ENCODE data around the gene ZNF766.

The ZNF766 gene

DNA sequence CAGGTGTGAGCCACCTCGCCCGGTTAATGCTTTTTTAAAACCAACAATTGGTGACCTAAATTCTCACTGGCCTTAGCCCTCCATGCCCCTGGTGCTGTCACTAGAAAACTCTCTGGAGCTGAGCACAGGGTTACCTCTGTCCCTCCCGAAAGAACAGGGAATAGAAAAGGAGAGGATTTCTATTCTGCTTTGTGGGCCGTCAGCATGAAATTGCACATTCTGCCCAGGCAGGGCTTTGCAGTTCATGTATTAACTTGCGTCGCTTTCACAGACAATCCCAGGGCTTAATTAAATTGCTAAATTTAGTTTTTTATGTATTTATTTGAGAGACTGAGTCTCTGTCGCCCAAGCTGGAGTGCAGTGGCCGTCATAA lies 27.0 kb downstream of the ZNF766 start:
- Histone ChIP-seq H3K9ac (ENCODE audit: insufficient read length) (peak overlapping the region; percentile 41), H3K9me3 (ENCODE audit: low read depth, low read length) (peaks cover 15% of the 10 kb centered on the region), H3K4me3 (peak overlapping the region; percentile 84), H3K27ac (no peak overlapping the region), H3K36me3 (ENCODE audit: insufficient read depth, low read length) (peaks cover 40% of the 10 kb centered on the region)
- TF ChIP-seq POLR2AphosphoS5 (IDR thresholded peaks at IDR 0.05; ENCODE audit: borderline replicate concordance, low read depth, low read length) (no peak), FOXP2 (optimal IDR thresholded peaks at IDR 0.05; ENCODE audit: control extremely low read depth, extremely low read length, insufficient read depth) (no peak), EZH2 (IDR thresholded peaks at IDR 0.05) (no peak)
- DNase-seq (ENCODE audit: low read depth, low spot score), result no peak

GRCh38 chr19:52296773-52297600 lies 27.6 kb downstream of the ZNF766 start, which contains the start of gene ZNF480:
ZNF480 (plus strand) TSS chr19:52297169; CDS start chr19:52300413, 3,244 bp downstream.
- H3K9me3 ChIP-seq (ENCODE audit: low read depth, low read length), result peaks cover 16% of the 10 kb centered on the region
- H3K4me3 ChIP-seq, result peak within 1 kb of the TSS; percentile 84
- no peak for TF ChIP-seq EZH2 (IDR thresholded peaks at IDR 0.05)
- TF ChIP-seq POLR2AphosphoS5 (IDR thresholded peaks at IDR 0.05; ENCODE audit: borderline replicate concordance, low read depth, low read length), result peak; percentile 80
- no peak for TF ChIP-seq FOXP2 (optimal IDR thresholded peaks at IDR 0.05; ENCODE audit: control extremely low read depth, extremely low read length, insufficient read depth)
- DNase-seq (ENCODE audit: low read depth, low spot score), result no peak
- H3K36me3 ChIP-seq (ENCODE audit: insufficient read depth, low read length), result peaks cover 41% of the 10 kb centered on the region
- H3K27ac ChIP-seq, result peak within 1 kb of the TSS; percentile 84
- peak within 1 kb of the TSS; percentile 97 for H3K9ac ChIP-seq (ENCODE audit: insufficient read length)

GRCh38 chr19:52297601-52298364 lies 28.4 kb downstream of the ZNF766 start:
- Histone ChIP-seq H3K36me3 (ENCODE audit: insufficient read depth, low read length) (peaks cover 43% of the 10 kb centered on the region), H3K9me3 (ENCODE audit: low read depth, low read length) (peaks cover 20% of the 10 kb centered on the region), H3K4me3 (peak overlapping the region; percentile 82), H3K9ac (ENCODE audit: insufficient read length) (peak overlapping the region; percentile 97), H3K27ac (peak overlapping the region; percentile 84)
- TF ChIP-seq EZH2 (IDR thresholded peaks at IDR 0.05), result no peak
- TF ChIP-seq POLR2AphosphoS5 (IDR thresholded peaks at IDR 0.05; ENCODE audit: borderline replicate concordance, low read depth, low read length), result no peak
- TF ChIP-seq FOXP2 (optimal IDR thresholded peaks at IDR 0.05; ENCODE audit: control extremely low read depth, extremely low read length, insufficient read depth), result no peak
- DNase-seq (ENCODE audit: low read depth, low spot score), result no peak

DNA sequence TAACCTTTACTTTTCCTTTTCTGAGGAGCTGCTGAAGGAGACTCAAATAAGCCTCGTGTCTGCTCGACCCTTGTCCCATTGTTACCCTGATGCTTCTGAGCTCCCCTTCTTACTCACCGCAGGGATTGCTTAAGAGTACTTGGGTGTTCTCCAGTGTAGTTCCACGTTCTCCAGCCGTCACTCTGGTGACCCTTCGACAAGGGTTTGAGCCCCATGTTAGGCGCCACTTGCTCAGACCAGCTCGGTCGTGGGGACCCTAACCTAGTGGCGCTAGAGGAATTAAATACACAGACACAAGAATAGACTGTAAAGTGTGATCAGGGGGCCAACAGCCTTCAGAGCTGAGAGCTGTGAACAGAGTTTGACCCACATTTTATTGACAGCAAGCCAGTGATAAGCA lies 37.9 kb downstream of the ZNF766 start:
- Histone ChIP-seq H3K4me3 (no peak overlapping the region), H3K9me3 (ENCODE audit: low read depth, low read length) (peaks cover 27% of the 10 kb centered on the region), H3K27ac (no peak overlapping the region), H3K36me3 (ENCODE audit: insufficient read depth, low read length) (peaks cover 92% of the 10 kb centered on the region), H3K9ac (ENCODE audit: insufficient read length) (no peak overlapping the region)
- no peak for DNase-seq (ENCODE audit: low read depth, low spot score)
- TF ChIP-seq FOXP2 (optimal IDR thresholded peaks at IDR 0.05; ENCODE audit: control extremely low read depth, extremely low read length, insufficient read depth) (no peak), EZH2 (IDR thresholded peaks at IDR 0.05) (no peak), POLR2AphosphoS5 (IDR thresholded peaks at IDR 0.05; ENCODE audit: borderline replicate concordance, low read depth, low read length) (no peak)

- H3K27ac ChIP-seq, result no peak overlapping the region
- no peak overlapping the region for H3K9ac ChIP-seq (ENCODE audit: insufficient read length)
- no peak overlapping the region for H3K4me3 ChIP-seq
- TF ChIP-seq FOXP2 (optimal IDR thresholded peaks at IDR 0.05; ENCODE audit: control extremely low read depth, extremely low read length, insufficient read depth) (no peak), POLR2AphosphoS5 (IDR thresholded peaks at IDR 0.05; ENCODE audit: borderline replicate concordance, low read depth, low read length) (no peak), EZH2 (IDR thresholded peaks at IDR 0.05) (no peak)
- DNase-seq (ENCODE audit: low read depth, low spot score), result no peak
- H3K9me3 ChIP-seq (ENCODE audit: low read depth, low read length), result peaks cover 75% of the 10 kb centered on the region
- H3K36me3 ChIP-seq (ENCODE audit: insufficient read depth, low read length), result peaks cover 71% of the 10 kb centered on the region
Measured at GRCh38 chr19:52322429-52322828, 53.0 kb downstream of the ZNF766 start.

DNA sequence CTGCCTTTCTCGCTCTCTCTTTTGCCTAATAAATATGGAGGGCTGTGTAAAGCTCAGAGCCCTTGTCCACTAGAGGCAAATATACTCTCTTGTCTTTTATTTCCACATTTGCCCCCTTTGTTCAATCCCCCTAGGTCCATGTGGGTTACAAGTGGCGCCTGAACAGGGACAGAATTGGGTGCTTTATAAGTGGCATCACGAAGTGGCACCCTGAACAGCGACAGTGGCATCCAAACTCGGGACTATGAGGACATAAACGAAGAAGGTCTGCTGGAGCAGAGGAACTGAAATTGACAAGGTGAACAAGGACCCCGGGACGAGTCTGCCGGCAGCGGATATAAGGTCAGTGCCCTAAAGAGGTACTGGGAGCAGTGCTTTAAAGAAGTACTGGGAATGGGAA lies 62.4 kb downstream of the ZNF766 start:
- Histone ChIP-seq H3K9me3 (ENCODE audit: low read depth, low read length) (peaks cover 4% of the 10 kb centered on the region; the same call in 1 of the 2 replicates), H3K4me3 (no peak overlapping the region), H3K9ac (ENCODE audit: insufficient read length) (no peak overlapping the region), H3K36me3 (ENCODE audit: insufficient read depth, low read length) (no peaks in the 10 kb centered on the region), H3K27ac (no peak overlapping the region)
- DNase-seq (ENCODE audit: low read depth, low spot score), result no peak
- TF ChIP-seq EZH2 (IDR thresholded peaks at IDR 0.05) (no peak), POLR2AphosphoS5 (IDR thresholded peaks at IDR 0.05; ENCODE audit: borderline replicate concordance, low read depth, low read length) (no peak), FOXP2 (optimal IDR thresholded peaks at IDR 0.05; ENCODE audit: control extremely low read depth, extremely low read length, insufficient read depth) (no peak)

GRCh38 chr19:52335768-52336116 lies 66.4 kb downstream of the ZNF766 start:
- Histone ChIP-seq H3K27ac (no peak overlapping the region), H3K4me3 (peak overlapping the region; percentile 92), H3K9ac (ENCODE audit: insufficient read length) (no peak overlapping the region), H3K9me3 (ENCODE audit: low read depth, low read length) (peaks cover 9% of the 10 kb centered on the region; the same call in 1 of the 2 replicates), H3K36me3 (ENCODE audit: insufficient read depth, low read length) (peaks cover 10% of the 10 kb centered on the region)
- no peak for DNase-seq (ENCODE audit: low read depth, low spot score)
- TF ChIP-seq EZH2 (IDR thresholded peaks at IDR 0.05), result no peak

DNA sequence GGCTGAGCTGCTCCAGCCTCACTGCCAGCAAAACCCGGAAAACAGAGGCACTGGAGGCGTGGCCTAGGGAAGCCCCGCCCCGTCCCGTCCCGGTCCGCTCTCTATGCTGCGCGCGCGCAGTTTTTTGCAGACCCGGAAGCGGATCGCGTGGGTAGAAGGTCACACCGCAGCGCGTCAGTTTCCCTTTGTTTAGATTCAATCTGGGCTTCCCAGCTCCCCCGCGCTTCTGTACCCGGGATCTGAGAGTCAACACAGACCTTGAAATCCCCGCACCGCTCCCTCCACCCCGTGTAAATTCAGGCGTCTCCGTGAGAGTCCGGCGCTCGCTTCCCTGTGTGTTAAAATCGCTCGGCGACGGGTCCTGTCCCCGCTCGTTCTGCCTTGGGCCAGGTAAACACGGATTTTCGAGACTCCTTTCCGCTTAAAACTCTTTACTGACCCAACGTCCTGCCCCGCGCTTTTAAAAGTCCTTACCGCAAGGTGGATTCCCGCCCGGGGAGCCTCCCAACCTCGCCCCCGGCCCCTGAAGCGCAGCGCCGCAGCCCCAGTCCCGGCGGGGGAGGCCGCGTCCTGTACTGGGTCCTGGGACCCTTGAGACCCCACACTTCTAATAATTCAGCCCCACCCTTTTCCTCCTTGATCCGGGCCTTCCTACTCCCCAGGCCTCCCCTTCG lies 66.9 kb downstream of the ZNF766 start, which contains the start of gene ZNF610:
ZNF610 (plus strand) TSS at position 127 of the 674 bp plus-strand sequence. CDS start 12,930 bp downstream, outside the sequence.
- DNase-seq (ENCODE audit: low read depth, low spot score), result peak; percentile 26
- Histone ChIP-seq H3K9ac (ENCODE audit: insufficient read length) (peak within 1 kb of the TSS; percentile 97), H3K9me3 (ENCODE audit: low read depth, low read length) (peaks cover 9% of the 10 kb centered on the region; the same call in 1 of the 2 replicates)

More for the DNA sequence above, 66.9 kb downstream of the ZNF766 start, which contains the start of gene ZNF610:
- peak within 1 kb of the TSS; percentile 92 for H3K4me3 ChIP-seq
- TF ChIP-seq FOXP2 (optimal IDR thresholded peaks at IDR 0.05; ENCODE audit: control extremely low read depth, extremely low read length, insufficient read depth) (no peak), POLR2AphosphoS5 (IDR thresholded peaks at IDR 0.05; ENCODE audit: borderline replicate concordance, low read depth, low read length) (peak; percentile 80), EZH2 (IDR thresholded peaks at IDR 0.05) (no peak)
- H3K36me3 ChIP-seq (ENCODE audit: insufficient read depth, low read length), result peaks cover 10% of the 10 kb centered on the region
- peak within 1 kb of the TSS; percentile 76; the same call in 1 of the 2 replicates for H3K27ac ChIP-seq

Measured in SK-N-MC (cell line).